GM12878 (cell line): ENCODE data around the gene TCF4. TPM values are rescaled to one million over a fixed set of nuclear protein-coding genes. Genes with fewer than 3 reads are reported as not detected.

ENCODE experiments used
- ATAC-seq: fragments of 200-7000 bp; cut with Tn5 transposase; 3 replicates; pipeline ENCODE4 v1.9.1; 2020; ENCODE audit warnings: mild to moderate bottlenecking, moderate library complexity
- BruUV-seq: library from RNA; stranded (reverse); fragments of 400-500 nt; replicated peaks from 2 replicates; lab custom pipeline; 2021; lab: Mats Ljungman, UMichigan
- CTCF ChIA-PET: fragments of 300-600 bp; sonication (Branson Sonifier 250); formaldehyde crosslinking; extraction: SDS; loops from one replicate; lab custom pipeline; 2021; ENCODE audit warnings: inconsistent platforms; lab: Yijun Ruan, JAX
- POLR2A ChIA-PET: fragments of 350-600 bp; formaldehyde crosslinking; extraction: SDS; loops from one replicate; lab custom pipeline; 2021; ENCODE audit warnings: inconsistent platforms; lab: Charles Lee
- RAD21 ChIA-PET: fragments of 300-600 bp; sonication (Branson Sonifier 250); formaldehyde crosslinking; loops from one replicate; lab custom pipeline; 2023; ENCODE audit warnings: antibody characterized with exemption; ENCODE audit not compliant: unreplicated experiment; lab: Charles Lee
- SMC1A ChIA-PET: fragments of 300-600 bp; sonication (Branson Sonifier 250); formaldehyde crosslinking; loops from one replicate; lab custom pipeline; 2023; ENCODE audit not compliant: unreplicated experiment, uncharacterized antibody; lab: Charles Lee
- DNase-seq: peaks from one replicate; pipeline ENCODE4 v3.0.0-alpha.2; 2011; ENCODE audit warnings: low read depth, low spot score
- FAIRE-seq: peaks from 3 replicates; lab custom pipeline; 2011; peaks lifted over from hg19 to GRCh38; lab: Jason Lieb, UNC
- H2AFZ ChIP-seq: 2 replicates; pipeline ENCODE4 v1.6.0; 2011; ENCODE audit warnings: low read depth, low read length, control low read depth; ENCODE audit not compliant: control insufficient read depth
- H3K27ac ChIP-seq: 2 replicates; pipeline ENCODE4 v1.5.1; 2011; ENCODE audit warnings: control low read depth; ENCODE audit not compliant: control insufficient read depth, insufficient read depth
- H3K27me3 ChIP-seq, 2 experiments: replicated peaks in 1 of 2; 2 replicates each; pipeline versions ENCODE4 v1.6.0 to v1.6.1; 2011; ENCODE audit warnings: low read length in 1 of 2; ENCODE audit not compliant: control insufficient read depth in 2 of 2, insufficient read depth in 2 of 2
- H3K36me3 ChIP-seq, 2 experiments: 2 replicates each; pipeline ENCODE4 v1.5.1; 2011; ENCODE audit warnings: low read length in 1 of 2; ENCODE audit not compliant: control insufficient read depth in 2 of 2, insufficient read depth in 2 of 2
- H3K4me1 ChIP-seq: 2 replicates; pipeline ENCODE4 v1.6.1; 2011; ENCODE audit warnings: mild to moderate bottlenecking, low read length, moderate library complexity, mixed read lengths; ENCODE audit not compliant: control insufficient read depth, insufficient read depth
- H3K4me2 ChIP-seq: 2 replicates; pipeline ENCODE4 v1.6.0; 2011; ENCODE audit warnings: control low read depth; ENCODE audit not compliant: control insufficient read depth, insufficient read depth
- H3K4me3 ChIP-seq: fragments of 200-600 bp; sonication (generic); 2 replicates; pipeline ENCODE4 v1.5.1; 2016
- H3K79me2 ChIP-seq: 2 replicates; pipeline ENCODE4 v1.6.0; 2011; ENCODE audit warnings: low read length; ENCODE audit not compliant: control insufficient read depth, insufficient read depth
- H3K9ac ChIP-seq: 2 replicates; pipeline ENCODE4 v1.8.0; 2011; ENCODE audit warnings: low read length, control low read depth, mixed read lengths; ENCODE audit not compliant: control insufficient read depth, insufficient read depth
- H3K9me3 ChIP-seq: replicated peaks from 3 replicates; pipeline ENCODE4 v1.5.1; 2011; ENCODE audit warnings: mild to moderate bottlenecking, low read length; ENCODE audit not compliant: control insufficient read depth, insufficient read depth
- H4K20me1 ChIP-seq: 2 replicates; pipeline ENCODE4 v1.6.0; 2011; ENCODE audit not compliant: control insufficient read depth, insufficient read depth
- BHLHE40 ChIP-seq, 2 experiments: fragments of 450-650 bp in 1 of 2; IDR thresholded peaks; 2 replicates each; pipeline ENCODE4 v1.6.1; 2011 to 2017; ENCODE audit warnings: low read depth in 2 of 2, borderline replicate concordance in 1 of 2, improper control_type of control experiment in 1 of 2, low read length in 1 of 2, mild to moderate bottlenecking in 1 of 2
- KDM1A ChIP-seq: fragments of 200-600 bp; sonication (generic); IDR thresholded peaks from 2 replicates; pipeline ENCODE4 v1.6.1; 2016; ENCODE audit warnings: borderline replicate concordance
- RBBP5 ChIP-seq: fragments of 200-600 bp; sonication (generic); conservative IDR thresholded peaks from 2 replicates; pipeline ENCODE4 v1.6.1; 2016
- SMAD5 ChIP-seq: IDR thresholded peaks from 2 replicates; pipeline ENCODE4 v1.6.1; 2016; ENCODE audit warnings: antibody characterized with exemption, low read depth
- STAT3 ChIP-seq: IDR thresholded peaks from 2 replicates; pipeline ENCODE4 v1.6.1; 2011; ENCODE audit warnings: low read depth, low read length, improper control_type of control experiment
- ZNF622 ChIP-seq: fragments of 450-650 bp; IDR thresholded peaks from 2 replicates; pipeline ENCODE4 v1.6.1; 2017; ENCODE audit warnings: mild to moderate bottlenecking, inconsistent platforms
- ZZZ3 ChIP-seq: IDR thresholded peaks from 2 replicates; pipeline ENCODE4 v1.6.1; 2011; ENCODE audit warnings: low read depth; ENCODE audit not compliant: control insufficient read depth, insufficient read length
- WGBS: methylation state at CpG from one replicate; pipeline ENCODE4 v1.1.6; 2016; ENCODE audit warnings: low lambda C conversion rate; ENCODE audit not compliant: insufficient replicate concordance, insufficient coverage; ENCODE audit errors: missing lambda C conversion rate; 5-methylcytosine and 5-hydroxymethylcytosine counted together
- in situ Hi-C: fragments of 300-500 bp; cut with MboI; formaldehyde crosslinking; loops from 9 replicates; pipeline ENCODE4 v1.14.3; 2018; ENCODE audit warnings: mixed read lengths
- intact Hi-C: fragments of 100-400 bp; cut with micrococcal nuclease; formaldehyde crosslinking; loops from one replicate; pipeline ENCODE4 v1.14.2; 2022; ENCODE audit not compliant: unreplicated experiment
- polyA plus RNA-seq, 11 experiments: library from polyadenylated mRNA; depleted of rRNA in 4 of 11; unstranded in 6 of 11; stranded (reverse) in 5 of 11; fragments of >200 nt; fragmentation: Nextera tagmentation in 4 of 11; fragmentation: Illumina TruSeq in 1 of 11; extraction: Ambion mirVana in 4 of 11; extraction: Trizol in 1 of 11; gene quantifications; 1 replicate in 1 of 11; 2 replicates in 10 of 11; pipeline versions ENCODE4 v1.2.1 to v1.2.3, GENCODE V29; 2011 to 2016; ENCODE audit warnings: inconsistent platforms in 2 of 11, missing spikeins in 2 of 11, low read depth in 1 of 11
- total RNA-seq, 4 experiments: library from RNA; depleted of rRNA in 3 of 4; stranded (reverse); fragments of >200 nt in 3 of 4; fragmentation: Illumina TruSeq in 1 of 4; extraction: Trizol in 1 of 4; gene quantifications; 2 replicates each; pipeline versions ENCODE4 v1.2.1 to v1.2.3, GENCODE V29; 2013 to 2021
- TF ChIP-seq, protein P1 (sequence below): fragments of 450-650 bp; formaldehyde crosslinking; IDR thresholded peaks from 2 replicates; pipeline ENCODE4 v1.5.0; 2022; ENCODE audit warnings: mild to moderate bottlenecking, missing genetic modification characterization

The TCF4 gene
- total and polyA plus RNA-seq, 10 of the 15 experiments (the other 5 are each of a cell fraction or from before 2014, with no cell fraction given): 15.2 to 94.0 (median 31.5) TPM

DNA sequence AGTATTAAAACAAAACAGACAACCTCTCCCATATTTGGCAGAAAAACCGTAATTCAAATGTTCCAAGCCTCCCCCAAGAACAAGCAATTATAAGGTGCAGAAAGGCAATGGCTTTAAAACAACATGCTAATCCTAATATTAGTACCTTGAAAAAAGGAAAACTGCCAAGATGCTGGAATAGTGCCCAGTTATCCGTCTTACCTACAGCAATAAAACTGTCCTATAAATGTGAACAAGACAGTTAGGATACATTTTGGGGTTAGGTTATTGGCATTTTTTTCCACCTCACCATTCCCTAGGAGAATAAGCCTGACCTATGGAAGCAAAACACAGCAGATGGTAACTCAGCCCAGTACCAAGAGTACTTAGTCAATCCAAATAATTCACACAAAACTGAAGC, 83.2 kb downstream of the TCF4 start:
- H3K27ac ChIP-seq: no peak overlapping the region
- intact Hi-C loops: loop anchor here (10.0 kb wide), 1 partner anchor 270 kb away; no protein-coding TSS in a partner anchor
- POLR2A ChIA-PET: no interaction called here
- TF ChIP-seq KDM1A: no peak
- no peak for TF ChIP-seq BHLHE40 (IDR thresholded peaks at IDR 0.05; ENCODE audit: borderline replicate concordance in 1 of 2, low read depth in 2 of 2, low read length in 1 of 2)
- TF ChIP-seq RBBP5: no peak
- TF ChIP-seq, protein P1, sequence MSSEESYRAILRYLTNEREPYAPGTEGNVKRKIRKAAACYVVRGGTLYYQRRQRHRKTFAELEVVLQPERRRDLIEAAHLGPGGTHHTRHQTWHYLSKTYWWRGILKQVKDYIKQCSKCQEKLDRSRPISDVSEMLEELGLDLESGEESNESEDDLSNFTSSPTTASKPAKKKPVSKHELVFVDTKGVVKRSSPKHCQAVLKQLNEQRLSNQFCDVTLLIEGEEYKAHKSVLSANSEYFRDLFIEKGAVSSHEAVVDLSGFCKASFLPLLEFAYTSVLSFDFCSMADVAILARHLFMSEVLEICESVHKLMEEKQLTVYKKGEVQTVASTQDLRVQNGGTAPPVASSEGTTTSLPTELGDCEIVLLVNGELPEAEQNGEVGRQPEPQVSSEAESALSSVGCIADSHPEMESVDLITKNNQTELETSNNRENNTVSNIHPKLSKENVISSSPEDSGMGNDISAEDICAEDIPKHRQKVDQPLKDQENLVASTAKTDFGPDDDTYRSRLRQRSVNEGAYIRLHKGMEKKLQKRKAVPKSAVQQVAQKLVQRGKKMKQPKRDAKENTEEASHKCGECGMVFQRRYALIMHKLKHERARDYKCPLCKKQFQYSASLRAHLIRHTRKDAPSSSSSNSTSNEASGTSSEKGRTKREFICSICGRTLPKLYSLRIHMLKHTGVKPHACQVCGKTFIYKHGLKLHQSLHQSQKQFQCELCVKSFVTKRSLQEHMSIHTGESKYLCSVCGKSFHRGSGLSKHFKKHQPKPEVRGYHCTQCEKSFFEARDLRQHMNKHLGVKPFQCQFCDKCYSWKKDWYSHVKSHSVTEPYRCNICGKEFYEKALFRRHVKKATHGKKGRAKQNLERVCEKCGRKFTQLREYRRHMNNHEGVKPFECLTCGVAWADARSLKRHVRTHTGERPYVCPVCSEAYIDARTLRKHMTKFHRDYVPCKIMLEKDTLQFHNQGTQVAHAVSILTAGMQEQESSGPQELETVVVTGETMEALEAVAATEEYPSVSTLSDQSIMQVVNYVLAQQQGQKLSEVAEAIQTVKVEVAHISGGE: no peak
- TF ChIP-seq SMAD5: no peak
- no peak for TF ChIP-seq STAT3
- no peak for TF ChIP-seq ZNF622
- TF ChIP-seq ZZZ3: no peak
- CTCF ChIA-PET: no interaction called here
- no peak for ATAC-seq
- no peak overlapping the region for H3K9ac ChIP-seq
- H3K36me3 ChIP-seq: no peaks in the 10 kb centered on the region
- H3K4me1 ChIP-seq: no peaks in the 10 kb centered on the region
- RAD21 ChIA-PET: no interaction called here
- H3K9me3 ChIP-seq: no peaks in the 10 kb centered on the region
- BruUV-seq: no TSS peak
- H3K79me2 ChIP-seq: no peaks in the 10 kb centered on the region
- no peak overlapping the region for H3K4me2 ChIP-seq
- no peaks in the 10 kb centered on the region for H4K20me1 ChIP-seq
- no peak for DNase-seq
- SMC1A ChIA-PET: interaction anchor here (1.1 kb wide), 1 partner anchor 12 kb away, joined by 3 read pairs; no protein-coding TSS in a partner anchor
- no peak overlapping the region for H2AFZ ChIP-seq
- no peak overlapping the region for H3K4me3 ChIP-seq
- FAIRE-seq: no peak
- in situ Hi-C loops: no loop called here
- no peaks in the 10 kb centered on the region for H3K27me3 ChIP-seq
- WGBS: 61% methylated on average over 2 of the region's 2 CpGs
